T1000 (cell line): ENCODE data around the gene BRD9.
"Not testable (repeated sequence)": the region's sequence is repeated elsewhere in the genome, so short reads cannot be mapped to it uniquely, and the experiment has no call there.

Experiments
- DNase-seq: peaks from one replicate; lab custom pipeline; 2025; ENCODE audit warnings: mixed read lengths; lab: John Stamatoyannopoulos, UW

Gene BRD9

GRCh38 chr5:922436-923280 lies 30.1 kb upstream of the BRD9 start:
- no peak for DNase-seq

GRCh38 chr5:921456-922435 lies 29.1 kb upstream of the BRD9 start:
- DNase-seq = no peak

GRCh38 chr5:920321-920720 lies 27.7 kb upstream of the BRD9 start:
- no peak for DNase-seq

- DNase-seq = no peak
Observed at GRCh38 chr5:919356-920000, 26.9 kb upstream of the BRD9 start.

GRCh38 chr5:918717-919116 lies 26.1 kb upstream of the BRD9 start:
- DNase-seq = not testable (repeated sequence)

GRCh38 chr5:916441-917293 lies 24.1 kb upstream of the BRD9 start:
- no peak for DNase-seq

- no peak for DNase-seq
Observed at GRCh38 chr5:915946-916345, 23.3 kb upstream of the BRD9 start.

GRCh38 chr5:915346-915745 lies 22.7 kb upstream of the BRD9 start:
- DNase-seq = not testable (repeated sequence)

- DNase-seq = no peak
Observed at GRCh38 chr5:914612-915011, 22.0 kb upstream of the BRD9 start.

- DNase-seq = no peak
Observed at GRCh38 chr5:914174-914573, 21.6 kb upstream of the BRD9 start.

GRCh38 chr5:912280-913091 lies 19.9 kb upstream of the BRD9 start:
- DNase-seq = peak; percentile 88

GRCh38 chr5:911601-912000 lies 19.0 kb upstream of the BRD9 start:
- DNase-seq = peak; percentile 61

- no peak for DNase-seq
Observed at GRCh38 chr5:910769-911160, 18.2 kb upstream of the BRD9 start.

- no peak for DNase-seq
Observed at GRCh38 chr5:909994-910768, 17.6 kb upstream of the BRD9 start.

GRCh38 chr5:909086-909485 lies 16.5 kb upstream of the BRD9 start:
- DNase-seq = no peak

GRCh38 chr5:908172-908571 lies 15.6 kb upstream of the BRD9 start:
- DNase-seq = no peak

GRCh38 chr5:907366-907910 lies 14.8 kb upstream of the BRD9 start:
- no peak for DNase-seq

GRCh38 chr5:905139-905642 lies 12.6 kb upstream of the BRD9 start:
- DNase-seq = no peak

GRCh38 chr5:903756-904096 lies 11.1 kb upstream of the BRD9 start:
- DNase-seq = no peak
